NCI-H2107 (cell line): ENCODE results near the gene NOTUM.
"Not testable (repeated sequence)": the region's sequence is repeated elsewhere in the genome, so short reads cannot be mapped to it uniquely, and the experiment has no call there.

Experiments used
- DNase-seq: peaks from one replicate; lab custom pipeline; 2025; lab: John Stamatoyannopoulos, UW

The NOTUM gene

DNA sequence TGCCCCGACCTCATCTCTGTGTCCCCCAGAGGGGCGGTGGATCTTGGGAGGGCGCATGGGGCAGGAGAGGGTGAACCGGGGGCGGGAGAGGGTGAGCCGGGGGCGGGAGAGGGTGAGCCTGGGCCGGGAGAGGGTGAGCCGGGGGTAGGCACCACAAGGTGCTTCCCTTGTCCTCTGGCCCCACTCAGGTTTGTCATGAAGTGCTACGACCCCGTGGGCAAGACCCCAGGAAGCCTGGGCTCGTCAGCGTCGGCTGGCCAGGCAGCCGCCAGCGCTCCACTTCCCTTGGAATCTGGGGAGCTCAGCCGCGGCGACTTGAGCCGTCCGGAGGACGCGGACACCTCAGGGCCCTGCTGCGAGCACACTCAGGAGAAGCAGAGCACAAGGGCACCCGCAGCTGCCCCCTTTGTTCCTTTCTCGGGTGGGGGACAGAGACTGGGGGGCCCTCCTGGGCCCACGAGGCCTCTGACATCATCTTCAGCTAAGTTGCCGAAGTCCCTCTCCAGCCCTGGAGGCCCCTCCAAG lies 35.3 kb upstream of the NOTUM start:
- DNase-seq, result no peak

DNA sequence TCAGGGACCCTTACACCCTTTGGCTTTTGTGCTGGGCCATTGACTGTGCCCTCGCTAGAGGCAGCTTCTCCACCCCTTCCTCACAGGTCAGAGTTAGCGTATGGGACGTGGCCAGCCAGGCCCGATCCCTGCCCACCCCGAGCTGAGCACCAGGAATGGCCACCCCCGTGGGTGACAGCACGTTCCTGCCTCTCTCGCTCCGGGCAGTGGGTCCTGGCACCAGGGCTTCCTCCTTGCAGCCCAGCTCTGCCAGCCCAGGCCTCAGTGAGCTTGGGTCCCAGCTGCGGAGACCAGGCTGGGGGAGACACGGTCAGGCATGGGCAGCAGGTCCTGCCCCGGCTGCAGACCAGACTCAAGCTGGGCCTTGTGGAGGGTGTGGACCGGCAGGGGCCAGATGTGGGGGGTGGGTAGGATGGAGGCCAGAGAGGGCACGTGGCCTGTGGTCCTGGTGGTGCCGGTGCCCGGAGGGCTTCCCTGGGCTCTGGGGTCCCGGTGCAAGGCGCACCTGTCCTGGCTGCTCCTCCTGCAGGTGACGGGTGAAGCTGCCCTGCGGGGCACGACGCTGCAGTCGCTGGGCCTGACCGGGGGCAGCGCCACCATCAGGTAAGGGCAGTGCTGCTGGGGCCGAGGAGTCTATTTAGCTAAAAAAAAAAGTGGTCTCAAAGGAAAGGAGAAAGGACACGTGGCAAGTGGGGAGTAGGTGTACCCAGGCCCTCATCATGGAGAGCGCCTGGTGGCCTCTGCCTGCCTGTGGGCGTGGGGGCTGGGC lies 34.7 kb upstream of the NOTUM start:
- DNase-seq, result no peak

DNA sequence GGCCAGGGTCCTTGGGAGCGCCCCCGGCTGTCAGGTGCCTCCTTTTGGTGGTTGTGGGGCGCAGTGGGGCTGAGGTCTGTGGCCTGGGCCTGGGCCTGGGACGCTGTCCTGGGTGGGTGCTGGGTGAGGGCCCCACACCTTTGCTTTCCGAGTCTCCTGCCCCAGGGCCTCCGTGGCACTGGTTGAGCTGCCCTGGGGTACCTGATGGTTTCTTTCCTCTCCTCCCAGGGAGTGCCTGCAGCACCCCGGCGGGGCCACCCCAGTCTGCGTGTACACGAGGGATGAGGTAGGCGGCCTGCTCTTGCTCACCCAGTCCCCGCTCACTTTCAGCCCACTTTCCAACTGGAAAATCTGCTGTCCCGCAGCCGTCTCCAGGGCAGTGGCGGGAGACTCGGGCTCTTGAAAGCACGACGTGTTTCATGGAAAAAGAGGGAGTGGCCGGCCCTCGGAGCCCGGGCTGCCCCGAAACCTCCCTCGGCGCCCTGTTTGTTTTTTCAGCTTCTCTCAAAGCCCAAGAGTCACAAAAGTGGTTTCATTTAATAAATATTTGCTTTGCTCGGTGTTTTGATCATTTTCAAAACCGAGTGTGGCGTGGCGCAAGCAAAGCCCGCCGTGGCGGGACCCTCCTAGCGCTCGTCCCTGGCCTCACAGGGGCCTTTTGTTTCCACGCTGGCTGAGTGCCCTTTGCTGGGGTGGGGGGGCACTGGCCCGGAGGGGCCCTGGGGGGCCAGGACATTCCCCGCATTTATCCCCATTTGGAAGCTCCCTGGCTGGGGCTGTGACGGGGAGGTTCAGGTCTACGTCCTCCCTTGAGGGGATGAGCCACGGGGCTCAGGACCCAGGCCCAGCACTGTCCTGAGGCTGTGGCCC lies 33.8 kb upstream of the NOTUM start:
- no peak for DNase-seq

DNA sequence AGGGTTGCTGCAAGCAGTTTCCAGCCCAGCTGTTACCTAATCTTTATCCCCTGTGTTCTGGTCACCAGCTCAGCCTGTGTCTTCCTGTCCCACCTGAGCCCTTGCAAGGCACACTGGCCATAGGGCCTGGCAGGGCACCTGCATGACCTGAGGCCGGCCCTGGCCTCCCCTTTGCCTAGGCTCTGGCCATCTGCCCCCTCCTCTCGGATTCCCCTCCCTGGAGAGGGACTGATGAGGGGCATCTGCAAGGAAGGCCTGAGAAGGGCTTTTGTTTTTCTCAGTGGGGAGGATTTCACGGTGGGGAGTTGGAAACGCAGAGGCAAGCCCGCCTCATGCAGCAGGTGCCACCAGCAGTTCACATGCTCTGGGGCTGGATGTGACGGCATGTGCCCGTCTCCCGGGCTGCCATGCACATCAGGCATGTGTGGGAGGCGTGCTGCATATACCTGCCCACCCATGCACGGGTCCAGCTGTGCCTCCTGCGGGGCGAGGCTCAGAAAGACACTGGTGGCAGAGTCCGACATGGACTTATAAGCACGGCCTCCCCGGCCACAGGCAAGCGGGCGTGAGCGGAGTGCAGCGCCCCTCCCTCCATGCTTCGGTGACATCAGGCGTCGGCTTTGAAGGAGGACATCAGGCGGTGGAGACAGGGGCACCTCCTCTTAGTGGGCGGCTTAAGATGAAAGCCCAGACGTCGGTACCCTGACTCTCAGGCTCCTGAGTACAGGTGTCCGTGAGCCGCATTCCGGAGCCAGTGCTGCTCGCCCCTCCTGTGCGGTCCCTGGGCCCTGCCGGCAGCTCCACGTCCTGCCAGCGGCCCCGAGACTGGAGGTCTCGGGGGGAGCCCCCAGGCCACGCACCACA lies 33.0 kb upstream of the NOTUM start:
- no peak for DNase-seq

DNA sequence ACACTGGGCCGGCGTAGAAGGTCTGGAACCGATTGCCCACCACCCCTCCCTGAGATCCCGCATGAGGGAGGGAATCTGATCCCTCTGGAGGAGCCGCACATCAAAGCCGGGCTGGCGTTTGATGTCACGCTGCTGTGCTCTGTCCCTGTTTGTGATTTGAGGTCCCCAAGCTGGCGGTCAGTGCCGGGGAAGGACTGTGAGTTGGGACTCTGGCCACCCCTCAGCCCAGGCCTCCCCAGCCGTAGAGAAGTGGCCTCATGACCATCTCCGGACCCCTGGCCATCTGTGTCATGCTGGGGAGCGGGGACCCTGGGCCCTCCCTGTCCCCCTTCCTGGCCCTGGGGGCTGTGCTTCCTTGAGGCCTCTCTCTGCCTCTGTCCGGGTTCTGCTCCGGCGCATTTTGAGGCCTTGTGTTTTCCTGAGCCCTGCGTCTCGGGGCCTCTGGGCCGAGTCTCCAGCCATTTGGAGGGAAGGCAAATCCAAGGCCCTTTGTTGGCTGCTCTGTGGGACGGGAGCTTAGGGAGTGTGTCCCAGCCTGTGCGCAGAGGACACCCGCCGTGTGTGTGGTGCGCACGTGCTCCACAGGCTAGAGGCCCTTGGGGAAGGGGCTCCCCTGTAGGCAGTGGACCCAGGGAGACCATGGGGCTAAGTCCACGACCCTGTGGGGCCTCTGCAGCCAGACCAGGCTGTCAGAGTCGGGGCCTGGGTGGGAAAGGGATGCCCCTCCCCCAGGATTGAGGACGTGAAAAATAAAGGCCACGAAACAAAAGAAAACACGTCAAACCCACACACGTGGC lies 31.5 kb upstream of the NOTUM start:
- DNase-seq, result no peak

DNA sequence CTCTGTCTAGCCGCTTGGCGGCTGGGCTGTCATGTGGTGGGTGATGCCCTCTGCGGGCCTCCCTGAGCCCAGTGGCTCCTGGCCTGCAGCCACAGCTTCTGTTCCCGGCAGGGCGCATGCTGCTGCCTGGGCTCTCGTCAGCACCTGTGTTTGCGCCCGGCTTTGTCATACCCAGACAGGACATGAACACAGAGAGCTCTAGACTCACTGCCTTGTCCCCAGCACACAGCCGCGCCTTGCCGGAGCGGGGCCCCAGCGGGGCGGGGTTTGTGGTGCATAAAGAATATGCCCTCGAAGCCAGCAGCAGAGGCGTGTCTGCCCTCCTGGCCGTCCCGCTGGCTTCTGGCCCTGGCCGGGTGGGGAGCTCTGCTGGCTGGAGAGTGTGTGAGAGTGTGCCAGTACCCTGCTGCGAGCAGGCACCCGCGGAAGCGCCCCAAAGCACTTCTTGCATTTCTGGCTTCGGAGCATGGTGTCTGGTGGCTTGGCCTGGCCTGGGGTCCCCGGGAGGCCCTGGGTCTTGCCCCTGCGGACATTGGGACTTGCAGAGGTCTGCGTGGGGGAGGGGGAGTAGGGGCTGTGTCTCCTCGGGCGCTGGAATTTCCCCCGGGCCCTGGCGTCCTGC lies 30.8 kb upstream of the NOTUM start:
- peak; percentile 41 for DNase-seq

DNA sequence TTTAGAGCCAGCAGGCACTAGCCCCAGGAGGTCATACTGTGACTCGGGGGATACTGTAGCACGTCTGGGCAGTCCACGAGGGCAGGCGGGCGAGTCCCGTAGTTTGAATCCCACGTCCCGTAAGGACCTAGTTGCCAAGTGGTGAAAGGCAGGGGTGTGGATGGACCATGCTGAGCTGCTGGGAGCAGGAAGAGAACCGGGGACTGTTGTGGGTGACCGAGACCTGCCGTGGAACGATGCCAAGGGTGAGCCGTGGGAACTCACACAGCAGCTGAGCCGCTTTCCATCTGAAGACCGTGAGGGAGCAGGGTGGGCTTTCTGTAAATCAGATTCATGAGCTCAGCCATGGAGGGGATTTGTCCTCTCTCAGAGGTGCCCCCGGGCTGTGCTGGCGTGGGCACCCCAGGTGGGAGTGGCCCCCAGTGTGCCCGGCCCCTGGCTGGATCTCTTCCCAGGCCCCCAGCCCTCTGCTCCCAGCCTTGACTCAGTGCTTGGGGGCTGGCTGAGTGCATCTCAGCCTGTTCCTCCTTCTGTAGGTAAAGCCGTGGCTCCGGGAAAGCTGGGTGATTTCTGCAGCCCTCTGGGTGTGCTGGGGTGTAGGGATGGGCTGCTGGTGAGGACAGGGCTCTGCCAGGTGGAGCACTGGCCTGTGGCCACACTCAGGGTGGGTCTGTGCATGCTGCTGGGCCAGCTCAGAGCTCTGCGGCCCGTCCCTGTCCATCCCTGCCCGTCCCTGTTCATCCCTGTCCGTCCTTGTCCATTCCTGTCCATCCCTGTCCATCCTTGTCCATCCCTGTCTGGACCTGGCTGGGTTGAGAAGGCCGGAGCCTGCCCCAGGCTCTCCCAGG lies 30.1 kb upstream of the NOTUM start:
- DNase-seq, result no peak

DNA sequence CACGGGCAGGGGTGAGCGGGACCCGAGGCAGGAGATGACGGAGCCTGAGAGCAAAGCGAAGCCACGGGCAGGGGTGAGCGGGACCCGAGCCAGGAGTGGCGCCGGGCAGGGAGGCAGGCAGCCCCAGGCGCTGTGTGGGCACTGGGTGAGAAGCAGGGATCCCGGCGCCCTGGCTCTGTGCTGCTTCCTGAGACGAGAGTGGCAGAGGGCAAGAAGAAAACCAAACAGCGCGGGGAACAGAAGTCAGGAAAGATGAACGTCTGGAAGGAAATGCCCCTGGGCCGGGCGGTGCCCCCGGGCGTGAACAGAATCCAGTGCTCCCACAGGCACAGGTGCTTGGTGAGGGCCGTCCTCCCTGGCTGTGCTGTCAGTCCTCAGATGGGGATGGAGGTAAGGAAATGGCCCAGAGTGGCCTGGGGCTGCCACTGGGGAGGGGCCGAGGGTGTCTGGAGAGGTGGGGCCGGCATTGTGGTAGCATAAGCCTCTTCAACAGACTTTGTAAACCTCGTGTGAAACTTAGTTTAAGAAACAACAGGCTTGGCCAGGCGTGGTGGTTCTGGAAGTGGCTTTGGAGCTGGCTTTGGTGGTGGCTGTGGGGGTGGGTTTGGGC lies 26.3 kb upstream of the NOTUM start:
- DNase-seq, result no peak

DNA sequence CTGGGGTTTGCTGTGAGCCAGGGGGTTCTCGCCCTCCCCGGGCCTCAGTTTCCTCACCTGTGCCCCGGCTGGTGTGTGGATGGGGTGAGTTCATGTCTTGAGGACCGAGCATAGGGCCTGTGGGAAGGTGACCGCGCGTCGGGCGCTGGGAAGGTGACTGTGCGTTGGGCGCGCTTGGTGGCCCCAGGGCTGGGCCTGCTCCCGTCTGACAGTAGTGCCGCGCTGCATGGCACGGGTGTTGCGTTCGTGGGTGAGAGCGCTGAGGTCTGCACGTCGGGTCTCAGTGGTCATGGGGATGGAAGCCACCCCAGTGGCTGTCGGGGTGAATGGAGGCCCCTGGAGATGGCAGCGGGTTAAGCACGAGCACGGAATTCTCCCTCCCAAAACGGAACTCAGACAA lies 25.6 kb upstream of the NOTUM start:
- no peak for DNase-seq

DNA sequence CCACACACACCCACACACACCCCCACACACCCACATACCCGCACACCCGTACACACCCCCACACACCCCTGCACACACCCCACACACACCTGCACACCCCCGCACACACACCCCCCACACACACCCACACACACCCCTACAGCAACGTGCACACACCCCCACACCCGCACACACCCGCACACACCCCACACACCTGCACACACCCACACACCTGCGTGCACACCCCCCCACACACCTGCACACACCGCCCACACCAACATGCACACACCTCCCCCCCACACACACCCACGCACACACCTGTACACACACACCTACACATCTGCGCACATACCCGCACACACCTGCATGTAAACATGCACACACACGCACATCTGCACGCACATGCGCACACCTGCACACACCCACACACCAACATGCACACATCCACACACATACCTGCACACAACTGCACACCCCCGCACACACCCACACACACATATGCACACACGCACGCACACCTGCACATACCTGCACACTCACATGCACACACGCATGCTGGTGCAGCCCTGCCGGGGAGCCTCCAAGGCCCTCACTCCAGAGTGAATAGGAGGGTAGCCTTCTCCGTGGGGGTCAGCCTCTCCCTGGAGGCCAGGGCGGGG lies 23.9 kb upstream of the NOTUM start:
- no peak for DNase-seq

DNA sequence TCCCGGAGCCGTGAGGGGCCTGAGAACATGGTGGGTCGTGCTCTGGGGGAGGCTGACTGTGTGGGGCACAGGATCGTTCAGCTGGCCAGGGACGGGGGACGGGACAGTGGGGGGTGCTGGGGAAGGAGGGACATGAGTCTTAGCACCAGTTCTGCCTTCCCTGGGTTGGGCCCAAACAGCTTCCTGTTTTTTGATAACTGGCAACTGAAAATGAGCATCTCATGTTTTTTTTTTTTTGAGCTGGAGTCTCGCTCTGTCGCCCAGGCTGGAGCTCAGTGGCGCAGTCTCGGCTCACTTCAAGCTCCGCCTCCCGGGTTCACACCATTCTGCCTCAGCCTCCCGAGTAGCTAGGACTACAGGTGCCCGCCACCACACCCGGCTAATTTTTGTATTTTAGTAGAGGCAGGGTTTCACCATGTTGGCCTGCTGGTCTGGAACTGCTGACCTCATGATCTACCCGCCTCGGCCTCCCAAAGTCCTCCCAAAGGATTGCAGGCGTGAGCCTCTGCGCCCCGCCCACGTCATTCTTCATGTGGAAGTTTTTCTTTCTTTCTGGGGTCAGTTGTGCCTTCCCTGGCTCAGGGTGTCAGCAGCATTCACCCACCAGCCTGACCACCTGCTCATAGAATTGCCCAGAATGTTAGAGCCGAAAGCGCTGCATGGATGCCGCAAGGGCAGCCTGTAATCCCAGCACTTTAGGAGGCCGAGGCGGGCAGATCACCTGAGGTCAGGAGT lies 22.8 kb upstream of the NOTUM start:
- no peak for DNase-seq

DNA sequence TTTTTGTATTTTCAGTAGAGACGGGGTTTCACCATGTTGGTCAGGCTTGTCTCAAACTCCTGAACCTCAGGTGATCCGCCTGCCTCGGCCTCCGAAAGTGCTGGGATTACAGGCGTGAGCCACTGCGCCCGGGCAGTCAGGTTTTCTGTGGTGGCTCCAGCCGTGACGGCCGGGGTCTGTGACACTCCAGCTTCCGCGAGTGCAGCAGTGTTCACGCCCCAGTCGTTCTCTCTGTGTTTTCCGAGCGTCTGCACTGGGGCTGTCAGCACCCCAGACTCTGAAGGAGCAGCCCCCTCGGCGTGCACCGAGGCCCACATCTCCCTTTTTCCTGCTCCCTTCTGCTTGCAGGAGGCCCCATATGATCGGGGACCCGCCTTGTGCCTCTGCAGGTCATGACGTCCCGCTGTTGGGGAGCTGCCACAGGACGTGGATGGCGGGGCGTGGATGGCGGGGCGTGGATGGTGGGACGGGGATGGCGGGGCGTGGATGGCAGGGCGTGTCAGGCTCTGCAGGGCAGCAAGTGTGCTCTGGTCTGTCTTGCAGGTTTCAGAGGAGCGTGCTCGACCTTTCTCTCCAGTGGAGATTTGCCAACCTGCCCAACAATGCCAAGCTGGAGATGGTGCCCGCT lies 22.1 kb upstream of the NOTUM start:
- DNase-seq, result no peak

DNA sequence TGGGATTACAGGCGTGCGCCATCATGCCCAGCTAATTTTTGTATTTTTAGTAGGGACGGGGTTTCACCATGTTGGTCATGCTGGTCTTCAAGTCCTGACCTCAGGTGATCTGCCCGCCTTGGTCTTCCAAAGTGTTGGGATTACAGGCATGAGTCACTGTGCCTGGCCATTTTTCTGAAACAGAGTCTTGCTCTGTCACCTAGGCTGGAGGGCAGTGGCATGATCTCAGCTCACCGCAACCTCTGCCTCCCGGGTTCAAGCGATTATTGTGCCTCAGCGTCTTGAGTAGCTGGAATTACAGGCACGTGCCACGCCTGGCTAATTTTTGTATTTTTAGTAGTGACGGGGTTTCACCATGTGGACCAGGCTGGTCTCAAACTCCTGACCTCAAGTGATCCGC lies 20.5 kb upstream of the NOTUM start:
- DNase-seq, result not testable (repeated sequence)

DNA sequence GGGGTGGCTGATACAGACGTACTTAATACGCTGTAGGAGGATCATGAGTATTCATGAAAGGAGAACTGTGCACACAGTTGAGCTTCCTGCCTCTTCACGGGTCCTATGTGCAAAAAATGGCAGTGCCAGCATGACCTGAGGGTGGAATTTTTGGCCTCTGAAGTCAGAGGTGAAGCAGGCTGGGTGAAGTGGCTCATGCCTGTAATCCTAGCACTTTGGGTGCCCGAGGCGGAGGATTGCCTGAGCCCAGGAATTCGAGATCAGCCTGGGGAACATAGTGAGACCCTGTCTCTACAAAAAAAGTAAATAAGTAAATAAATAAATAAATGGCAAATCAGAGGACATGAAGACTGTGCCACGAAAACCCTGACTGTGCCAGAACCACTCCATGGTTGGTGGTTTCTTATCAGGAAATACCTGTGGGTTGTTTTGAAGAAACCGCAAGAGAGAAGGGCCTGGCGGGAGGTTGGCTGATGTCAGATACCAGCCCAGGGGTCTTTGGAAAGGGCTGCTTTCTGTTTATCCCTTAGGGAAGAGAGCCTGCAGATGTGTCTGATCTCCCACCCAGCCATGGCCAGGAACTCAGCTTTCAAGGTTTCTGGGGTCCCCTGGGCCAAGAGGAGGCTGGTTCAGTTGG lies 19.8 kb upstream of the NOTUM start:
- no peak for DNase-seq

DNA sequence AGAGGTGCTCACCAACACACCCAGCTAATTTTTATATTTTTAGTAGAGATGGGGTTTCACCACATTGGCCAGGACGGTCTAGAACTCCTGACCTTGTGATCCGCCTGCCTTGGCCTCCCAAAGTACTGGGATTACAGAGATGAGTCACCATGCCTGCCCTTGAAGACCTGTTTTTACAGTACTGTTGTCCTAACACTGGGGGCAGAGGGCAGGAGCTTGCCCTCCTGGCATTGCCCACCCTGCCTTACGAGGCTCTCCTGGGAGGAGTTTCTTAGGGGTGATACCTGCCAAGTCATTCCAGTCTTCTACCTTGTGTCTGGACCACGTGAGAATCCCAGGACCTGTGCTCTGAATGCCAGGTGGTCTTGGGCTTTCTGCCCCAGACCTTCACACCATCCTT lies 19.1 kb upstream of the NOTUM start:
- DNase-seq, result no peak

DNA sequence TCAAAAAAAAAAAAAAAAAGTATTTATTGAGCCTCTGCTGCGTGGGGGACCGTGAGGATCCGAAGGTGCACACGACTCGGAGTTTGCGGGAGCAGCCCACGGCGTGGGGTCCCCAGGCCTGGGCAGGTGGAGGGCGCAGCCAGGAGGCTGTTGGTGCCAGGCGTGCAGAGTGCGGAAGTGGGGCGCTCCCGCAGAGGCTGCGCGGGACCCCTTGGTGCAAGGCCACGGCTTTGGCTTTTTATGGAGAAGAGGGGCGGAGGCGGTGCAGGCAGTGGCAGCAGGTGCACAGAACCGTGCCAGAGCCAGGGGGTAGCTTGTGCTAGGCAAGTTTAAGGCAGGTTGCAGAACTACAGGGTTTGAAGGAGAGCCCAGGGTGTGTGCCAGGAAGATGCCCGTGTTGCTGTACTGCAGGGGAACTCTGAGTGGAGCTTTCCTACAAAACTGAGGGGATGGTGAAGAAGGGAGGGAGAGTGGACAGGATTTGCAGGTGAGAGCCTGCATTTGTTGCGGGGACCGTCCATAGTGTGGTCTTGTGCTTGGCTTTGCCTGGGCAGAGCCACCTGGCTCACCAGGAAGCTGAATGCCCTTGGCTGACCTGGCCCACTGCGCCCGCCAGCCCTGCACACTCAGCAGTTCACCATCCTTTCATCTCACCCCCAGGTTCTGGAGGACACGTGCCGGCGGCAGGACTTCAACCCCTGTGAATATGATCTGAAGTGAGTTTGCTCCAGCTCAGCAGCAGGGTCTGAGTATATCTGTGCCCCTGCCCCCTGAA lies 17.7 kb upstream of the NOTUM start:
- no peak for DNase-seq
